ENCODE measurements around the gene EREG. TPM values are rescaled to one million over a fixed set of nuclear protein-coding genes. Genes with fewer than 3 reads are reported as not detected.

Gene EREG
- total RNA-seq, 1 experiment from 2014 or later: 0.46 TPM

- H3K9me3 ChIP-seq (ENCODE audit: insufficient read depth, low read depth): no peaks in the 10 kb centered on the region
- no peak for DNase-seq
- H2AFZ ChIP-seq: no peak overlapping the region
- no peaks in the 10 kb centered on the region for H3K9me2 ChIP-seq (ENCODE audit: insufficient read depth)
- intact Hi-C loops (cut with micrococcal nuclease; ENCODE audit: unreplicated experiment): no loop called here
- no peak overlapping the region for H3K4me2 ChIP-seq
- no peaks in the 10 kb centered on the region for H4K20me1 ChIP-seq (ENCODE audit: insufficient read depth)
- H3K27me3 ChIP-seq (ENCODE audit: insufficient read depth, low read depth): no peaks in the 10 kb centered on the region
- H3K4me3 ChIP-seq: no peak overlapping the region
- H3K79me2 ChIP-seq (ENCODE audit: low read depth): no peaks in the 10 kb centered on the region
- CTCF ChIA-PET: no interaction called here
- POLR2A ChIA-PET (ENCODE audit: unreplicated experiment): no interaction called here
- H3F3A ChIP-seq (ENCODE audit: insufficient read depth, low read depth): no peaks in the 10 kb centered on the region
- no peak overlapping the region for H3K27ac ChIP-seq
- no peak for TF ChIP-seq EZH2 (IDR thresholded peaks at IDR 0.05; ENCODE audit: low read depth)
- no peak for TF ChIP-seq CTCF (conservative IDR thresholded peaks at IDR 0.05)
- BruUV-seq (replicated peaks): no TSS peak
- peaks cover 18% of the 10 kb centered on the region; the same call in 1 of the 2 replicates for H3K4me1 ChIP-seq (replicated peaks; ENCODE audit: insufficient read depth)
- H3K36me3 ChIP-seq (ENCODE audit: low read depth): no peaks in the 10 kb centered on the region
Measured at GRCh38 chr4:74426101-74426500, 61.2 kb downstream of the EREG start.

GRCh38 chr4:74428276-74428675 is 63.3 kb downstream of the EREG start:
- TF ChIP-seq CTCF (conservative IDR thresholded peaks at IDR 0.05): no peak
- no peak for TF ChIP-seq EZH2 (IDR thresholded peaks at IDR 0.05; ENCODE audit: low read depth)
- intact Hi-C loops (cut with micrococcal nuclease; ENCODE audit: unreplicated experiment): no loop called here
- no peak for DNase-seq
- Histone ChIP-seq H3K9me2 (ENCODE audit: insufficient read depth) (no peaks in the 10 kb centered on the region), H3F3A (ENCODE audit: insufficient read depth, low read depth) (no peaks in the 10 kb centered on the region), H3K36me3 (ENCODE audit: low read depth) (no peaks in the 10 kb centered on the region), H2AFZ (no peak overlapping the region), H3K79me2 (ENCODE audit: low read depth) (no peaks in the 10 kb centered on the region), H3K9me3 (ENCODE audit: insufficient read depth, low read depth) (no peaks in the 10 kb centered on the region), H4K20me1 (ENCODE audit: insufficient read depth) (no peaks in the 10 kb centered on the region), H3K4me3 (no peak overlapping the region), H3K4me1 (replicated peaks; ENCODE audit: insufficient read depth) (peaks cover 15% of the 10 kb centered on the region; the same call in 1 of the 2 replicates), H3K4me2 (no peak overlapping the region), H3K27me3 (ENCODE audit: insufficient read depth, low read depth) (no peaks in the 10 kb centered on the region), H3K27ac (no peak overlapping the region)
- CTCF ChIA-PET: no interaction called here
- POLR2A ChIA-PET (ENCODE audit: unreplicated experiment): interaction anchor here (1.1 kb wide), 1 partner anchor 17 kb away, joined by 5 read pairs; the partner anchor contains the start of gene AREG
- no TSS peak for BruUV-seq (replicated peaks)

GRCh38 chr4:74431113-74431826 is 66.3 kb downstream of the EREG start:
- H4K20me1 ChIP-seq (ENCODE audit: insufficient read depth): no peaks in the 10 kb centered on the region
- BruUV-seq (replicated peaks): no TSS peak
- ChIA-PET POLR2A (ENCODE audit: unreplicated experiment) (no interaction called here), CTCF (no interaction called here)
- TF ChIP-seq EZH2 (IDR thresholded peaks at IDR 0.05; ENCODE audit: low read depth): no peak
- H3K4me3 ChIP-seq: no peak overlapping the region
- no peaks in the 10 kb centered on the region for H3F3A ChIP-seq (ENCODE audit: insufficient read depth, low read depth)
- no peak overlapping the region for H3K27ac ChIP-seq
- intact Hi-C loops (cut with micrococcal nuclease; ENCODE audit: unreplicated experiment): no loop called here
- no peak overlapping the region for H3K4me2 ChIP-seq
- no peaks in the 10 kb centered on the region for H3K36me3 ChIP-seq (ENCODE audit: low read depth)
- H3K27me3 ChIP-seq (ENCODE audit: insufficient read depth, low read depth): no peaks in the 10 kb centered on the region
- peaks cover 11% of the 10 kb centered on the region; the same call in 1 of the 2 replicates for H3K4me1 ChIP-seq (replicated peaks; ENCODE audit: insufficient read depth)
- H3K9me3 ChIP-seq (ENCODE audit: insufficient read depth, low read depth): no peaks in the 10 kb centered on the region
- no peak overlapping the region for H2AFZ ChIP-seq
- H3K79me2 ChIP-seq (ENCODE audit: low read depth): no peaks in the 10 kb centered on the region
- no peaks in the 10 kb centered on the region for H3K9me2 ChIP-seq (ENCODE audit: insufficient read depth)
- no peak for DNase-seq

- no peaks in the 10 kb centered on the region for H3K27me3 ChIP-seq (ENCODE audit: insufficient read depth, low read depth)
- no peaks in the 10 kb centered on the region for H3K79me2 ChIP-seq (ENCODE audit: low read depth)
- no peaks in the 10 kb centered on the region for H3K36me3 ChIP-seq (ENCODE audit: low read depth)
- BruUV-seq (replicated peaks): no TSS peak
- no peaks in the 10 kb centered on the region for H4K20me1 ChIP-seq (ENCODE audit: insufficient read depth)
- H3K4me1 ChIP-seq (replicated peaks; ENCODE audit: insufficient read depth): peaks cover 9% of the 10 kb centered on the region; the same call in 1 of the 2 replicates
- no peak overlapping the region for H3K4me2 ChIP-seq
- H3K9me3 ChIP-seq (ENCODE audit: insufficient read depth, low read depth): no peaks in the 10 kb centered on the region
- no peak overlapping the region for H3K27ac ChIP-seq
- no peak for TF ChIP-seq CTCF (conservative IDR thresholded peaks at IDR 0.05)
- TF ChIP-seq EZH2 (IDR thresholded peaks at IDR 0.05; ENCODE audit: low read depth): no peak
- ChIA-PET CTCF (no interaction called here), POLR2A (ENCODE audit: unreplicated experiment) (no interaction called here)
- no peaks in the 10 kb centered on the region for H3K9me2 ChIP-seq (ENCODE audit: insufficient read depth)
- H3F3A ChIP-seq (ENCODE audit: insufficient read depth, low read depth): no peaks in the 10 kb centered on the region
- intact Hi-C loops (cut with micrococcal nuclease; ENCODE audit: unreplicated experiment): no loop called here
- no peak overlapping the region for H2AFZ ChIP-seq
- no peak overlapping the region for H3K4me3 ChIP-seq
- no peak for DNase-seq
Measured at GRCh38 chr4:74433043-74433442, 68.1 kb downstream of the EREG start.

All from PC-9 (cell line).